ENCODE measurements around the gene NLE1.

DNA sequence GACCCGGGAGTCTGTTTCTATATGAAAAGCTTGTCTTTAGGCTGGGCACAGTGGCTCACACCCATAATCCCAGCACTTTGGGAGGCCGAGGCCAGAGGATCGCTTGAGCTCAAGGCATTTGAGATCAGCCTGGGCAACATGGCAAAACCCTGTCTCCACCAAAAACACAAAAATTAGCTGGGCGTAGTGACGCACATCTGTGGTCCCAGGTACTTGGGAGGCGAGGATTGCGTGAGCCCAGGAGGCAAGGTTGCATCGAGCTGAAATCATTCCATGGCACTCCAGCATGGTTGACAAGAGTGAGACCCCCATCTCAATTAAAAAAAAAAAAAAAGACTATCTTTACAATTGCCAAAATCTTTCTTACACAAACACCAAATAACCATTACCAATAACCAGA lies 55.9 kb downstream of the NLE1 start:
- TF ChIP-seq, protein P1, sequence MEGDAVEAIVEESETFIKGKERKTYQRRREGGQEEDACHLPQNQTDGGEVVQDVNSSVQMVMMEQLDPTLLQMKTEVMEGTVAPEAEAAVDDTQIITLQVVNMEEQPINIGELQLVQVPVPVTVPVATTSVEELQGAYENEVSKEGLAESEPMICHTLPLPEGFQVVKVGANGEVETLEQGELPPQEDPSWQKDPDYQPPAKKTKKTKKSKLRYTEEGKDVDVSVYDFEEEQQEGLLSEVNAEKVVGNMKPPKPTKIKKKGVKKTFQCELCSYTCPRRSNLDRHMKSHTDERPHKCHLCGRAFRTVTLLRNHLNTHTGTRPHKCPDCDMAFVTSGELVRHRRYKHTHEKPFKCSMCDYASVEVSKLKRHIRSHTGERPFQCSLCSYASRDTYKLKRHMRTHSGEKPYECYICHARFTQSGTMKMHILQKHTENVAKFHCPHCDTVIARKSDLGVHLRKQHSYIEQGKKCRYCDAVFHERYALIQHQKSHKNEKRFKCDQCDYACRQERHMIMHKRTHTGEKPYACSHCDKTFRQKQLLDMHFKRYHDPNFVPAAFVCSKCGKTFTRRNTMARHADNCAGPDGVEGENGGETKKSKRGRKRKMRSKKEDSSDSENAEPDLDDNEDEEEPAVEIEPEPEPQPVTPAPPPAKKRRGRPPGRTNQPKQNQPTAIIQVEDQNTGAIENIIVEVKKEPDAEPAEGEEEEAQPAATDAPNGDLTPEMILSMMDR (conservative IDR thresholded peaks at IDR 0.05; ENCODE audit: low read length) = no peak
- TF ChIP-seq EZH2phosphoT487 (IDR thresholded peaks at IDR 0.05; ENCODE audit: borderline replicate concordance, low read depth, low read length) = no peak

All from OCI-LY7 (cell line).